HEK293 (cell line): ENCODE results near the gene SDF2L1.

Experiments
- BCL11B ChIP-seq: fragments of 450-650 bp; formaldehyde crosslinking; IDR thresholded peaks from 2 replicates; pipeline ENCODE4 v1.5.1; 2016; ENCODE audit warnings: low read depth, missing biosample characterization, missing genetic modification characterization
- EGR2 ChIP-seq: fragments of 450-650 bp; formaldehyde crosslinking; IDR thresholded peaks from 2 replicates; pipeline ENCODE4 v1.5.1; 2016; ENCODE audit warnings: low read depth, missing biosample characterization, missing genetic modification characterization
- HOXA7 ChIP-seq: sonication (generic); formaldehyde crosslinking; IDR thresholded peaks from 2 replicates; pipeline ENCODE4 v1.8.1; 2022; ENCODE audit warnings: missing genetic modification reagents, borderline replicate concordance
- KLF7 ChIP-seq: fragments of 450-650 bp; formaldehyde crosslinking; IDR thresholded peaks from 2 replicates; pipeline ENCODE4 v1.5.1; 2016; ENCODE audit warnings: missing biosample characterization, missing genetic modification characterization, borderline replicate concordance
- MEIS1 ChIP-seq: sonication (generic); formaldehyde crosslinking; IDR thresholded peaks from 2 replicates; pipeline ENCODE4 v1.8.1; 2022; ENCODE audit warnings: missing genetic modification reagents, mild to moderate bottlenecking, borderline replicate concordance
- MYNN ChIP-seq: fragments of 450-650 bp; formaldehyde crosslinking; IDR thresholded peaks from 2 replicates; pipeline ENCODE4 v1.5.1; 2016; ENCODE audit warnings: missing biosample characterization, missing genetic modification characterization, borderline replicate concordance
- OSR2 ChIP-seq: fragments of 450-650 bp; formaldehyde crosslinking; IDR thresholded peaks from 2 replicates; pipeline ENCODE4 v1.5.1; 2016; ENCODE audit warnings: missing biosample characterization, missing genetic modification characterization
- ZBTB20 ChIP-seq: fragments of 450-650 bp; formaldehyde crosslinking; IDR thresholded peaks from 2 replicates; pipeline ENCODE4 v1.5.1; 2016; ENCODE audit warnings: missing biosample characterization, missing genetic modification characterization
- ZBTB7A ChIP-seq: fragments of 450-650 bp; formaldehyde crosslinking; IDR thresholded peaks from 2 replicates; pipeline ENCODE4 v1.5.1; 2016; ENCODE audit warnings: low read depth, missing biosample characterization, missing genetic modification characterization
- ZFP37 ChIP-seq: fragments of 450-650 bp; formaldehyde crosslinking; IDR thresholded peaks from 2 replicates; pipeline ENCODE4 v1.5.1; 2016; ENCODE audit warnings: missing biosample characterization, missing genetic modification characterization
- ZFP69B ChIP-seq: fragments of 450-650 bp; formaldehyde crosslinking; IDR thresholded peaks from 2 replicates; pipeline ENCODE4 v1.5.1; 2016; ENCODE audit warnings: missing biosample characterization, missing genetic modification characterization
- ZNF10 ChIP-seq: fragments of 450-650 bp; formaldehyde crosslinking; IDR thresholded peaks from 2 replicates; pipeline ENCODE4 v1.5.1; 2017; ENCODE audit warnings: missing biosample characterization, missing genetic modification characterization
- ZNF155 ChIP-seq: fragments of 450-650 bp; formaldehyde crosslinking; IDR thresholded peaks from 2 replicates; pipeline ENCODE4 v1.5.1; 2016; ENCODE audit warnings: missing biosample characterization, missing genetic modification characterization
- ZNF157 ChIP-seq: fragments of 450-650 bp; formaldehyde crosslinking; IDR thresholded peaks from 2 replicates; pipeline ENCODE4 v1.5.1; 2016; ENCODE audit warnings: missing biosample characterization, missing genetic modification characterization
- ZNF341 ChIP-seq: fragments of 450-650 bp; formaldehyde crosslinking; IDR thresholded peaks from 2 replicates; pipeline ENCODE4; 2016; ENCODE audit warnings: low read depth, missing biosample characterization, missing genetic modification characterization
- ZNF510 ChIP-seq: fragments of 450-650 bp; formaldehyde crosslinking; IDR thresholded peaks from 2 replicates; pipeline ENCODE4 v1.5.1; 2018; ENCODE audit warnings: mild to moderate bottlenecking, missing genetic modification characterization, missing biosample characterization; ENCODE audit not compliant: insufficient replicate concordance
- ZNF544 ChIP-seq: fragments of 450-650 bp; formaldehyde crosslinking; IDR thresholded peaks from 2 replicates; pipeline ENCODE4 v1.5.0; 2017; ENCODE audit warnings: missing biosample characterization, missing genetic modification characterization
- ZNF548 ChIP-seq: fragments of 450-650 bp; formaldehyde crosslinking; IDR thresholded peaks from 2 replicates; pipeline ENCODE4 v1.5.1; 2016; ENCODE audit warnings: missing biosample characterization, missing genetic modification characterization
- ZNF558 ChIP-seq: fragments of 450-650 bp; formaldehyde crosslinking; IDR thresholded peaks from 2 replicates; pipeline ENCODE4 v1.5.1; 2016; ENCODE audit warnings: missing biosample characterization, missing genetic modification characterization
- ZNF560 ChIP-seq: fragments of 450-650 bp; formaldehyde crosslinking; IDR thresholded peaks from 2 replicates; pipeline ENCODE4 v1.5.1; 2017; ENCODE audit warnings: missing biosample characterization, missing genetic modification characterization, borderline replicate concordance
- ZNF561 ChIP-seq: fragments of 450-650 bp; IDR thresholded peaks from 2 replicates; pipeline ENCODE4 v1.5.1; 2018; ENCODE audit warnings: missing biosample characterization, missing genetic modification characterization, borderline replicate concordance
- ZNF596 ChIP-seq: fragments of 450-650 bp; IDR thresholded peaks from 2 replicates; pipeline ENCODE4 v1.5.0; 2018; ENCODE audit warnings: missing biosample characterization, mild to moderate bottlenecking, missing genetic modification characterization, moderate library complexity
- ZNF610 ChIP-seq: fragments of 450-650 bp; formaldehyde crosslinking; IDR thresholded peaks from 2 replicates; pipeline ENCODE4 v1.5.1; 2016; ENCODE audit warnings: missing biosample characterization, missing genetic modification characterization, borderline replicate concordance
- ZNF621 ChIP-seq: fragments of 450-650 bp; formaldehyde crosslinking; IDR thresholded peaks from 2 replicates; pipeline ENCODE4 v1.5.1; 2017; ENCODE audit warnings: missing biosample characterization, missing genetic modification characterization
- ZNF624 ChIP-seq: fragments of 450-650 bp; formaldehyde crosslinking; IDR thresholded peaks from 2 replicates; pipeline ENCODE4 v1.5.1; 2017; ENCODE audit warnings: missing biosample characterization, missing genetic modification characterization
- ZNF777 ChIP-seq: fragments of 450-650 bp; formaldehyde crosslinking; IDR thresholded peaks from 2 replicates; pipeline ENCODE4 v1.5.1; 2017; ENCODE audit warnings: missing biosample characterization, missing genetic modification characterization, borderline replicate concordance
- ZNF830 ChIP-seq: fragments of 450-650 bp; IDR thresholded peaks from 2 replicates; pipeline ENCODE4 v1.5.0; 2018; ENCODE audit warnings: missing biosample characterization, missing genetic modification characterization, low read depth, mild to moderate bottlenecking, moderate library complexity
- ZSCAN30 ChIP-seq: fragments of 450-650 bp; IDR thresholded peaks from 2 replicates; pipeline ENCODE4 v1.5.1; 2018; ENCODE audit warnings: missing biosample characterization, mild to moderate bottlenecking, missing genetic modification characterization, moderate library complexity
- ZXDB ChIP-seq: fragments of 450-650 bp; formaldehyde crosslinking; IDR thresholded peaks from 2 replicates; pipeline ENCODE4 v1.5.1; 2016; ENCODE audit warnings: missing biosample characterization, missing genetic modification characterization
- TF ChIP-seq, protein P1 (sequence below): fragments of 450-650 bp; formaldehyde crosslinking; IDR thresholded peaks from 2 replicates; pipeline ENCODE4 v1.5.1; 2016; ENCODE audit warnings: missing biosample characterization, missing genetic modification characterization
- TF ChIP-seq, protein P2 (sequence below): fragments of 450-650 bp; formaldehyde crosslinking; IDR thresholded peaks from 2 replicates; pipeline ENCODE4 v1.5.1; 2016; ENCODE audit warnings: missing biosample characterization, missing genetic modification characterization
- TF ChIP-seq, protein P3 (sequence below): fragments of 450-650 bp; IDR thresholded peaks from 2 replicates; pipeline ENCODE4 v1.5.1; 2018; ENCODE audit warnings: missing biosample characterization, missing genetic modification characterization
- TF ChIP-seq, protein P4 (sequence below): fragments of 450-650 bp; formaldehyde crosslinking; IDR thresholded peaks from 2 replicates; pipeline ENCODE4 v1.5.1; 2017; ENCODE audit warnings: missing biosample characterization, missing genetic modification characterization
- TF ChIP-seq, protein P5 (sequence below): fragments of 450-650 bp; formaldehyde crosslinking; IDR thresholded peaks from 2 replicates; pipeline ENCODE4 v1.5.1; 2017; ENCODE audit warnings: missing biosample characterization, missing genetic modification characterization

SDF2L1 gene

DNA sequence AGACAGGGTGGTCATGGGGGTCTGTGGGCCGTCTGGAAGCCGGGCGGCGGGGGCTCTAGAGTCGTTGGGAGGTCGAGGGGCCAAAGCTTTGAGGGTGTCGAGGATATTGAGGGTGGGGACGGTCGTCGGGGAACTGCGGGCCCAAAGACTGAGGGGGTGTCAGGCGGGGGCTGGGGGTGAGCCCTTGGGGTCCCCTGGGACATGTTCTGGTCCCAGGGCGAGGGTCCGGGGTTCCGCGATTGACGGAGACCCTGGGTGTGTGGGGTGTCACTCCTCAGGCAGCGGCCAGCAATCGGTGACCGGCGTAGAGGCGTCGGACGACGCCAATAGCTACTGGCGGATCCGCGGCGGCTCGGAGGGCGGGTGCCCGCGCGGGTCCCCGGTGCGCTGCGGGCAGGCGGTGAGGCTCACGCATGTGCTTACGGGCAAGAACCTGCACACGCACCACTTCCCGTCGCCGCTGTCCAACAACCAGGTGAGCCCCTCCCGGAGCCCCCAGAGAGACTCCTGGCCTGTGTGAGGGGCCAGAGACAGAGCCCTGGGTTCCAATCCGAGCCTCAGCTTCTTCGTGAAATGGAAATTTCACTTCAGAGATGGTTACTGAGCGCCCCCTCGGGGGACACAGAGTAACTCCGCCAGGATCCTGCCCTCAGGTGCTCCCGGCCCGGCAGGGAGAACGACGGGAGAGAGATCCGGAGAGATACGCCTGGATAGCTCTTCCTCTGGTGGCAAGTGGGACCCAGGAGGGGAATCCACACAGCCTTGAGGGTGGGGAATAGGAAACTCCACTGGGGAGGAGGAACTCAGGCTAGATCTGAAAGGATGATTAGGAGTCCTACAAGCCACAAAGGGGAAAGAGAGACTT, 714 bp downstream of the SDF2L1 start (continued):
- TF ChIP-seq, protein P1, sequence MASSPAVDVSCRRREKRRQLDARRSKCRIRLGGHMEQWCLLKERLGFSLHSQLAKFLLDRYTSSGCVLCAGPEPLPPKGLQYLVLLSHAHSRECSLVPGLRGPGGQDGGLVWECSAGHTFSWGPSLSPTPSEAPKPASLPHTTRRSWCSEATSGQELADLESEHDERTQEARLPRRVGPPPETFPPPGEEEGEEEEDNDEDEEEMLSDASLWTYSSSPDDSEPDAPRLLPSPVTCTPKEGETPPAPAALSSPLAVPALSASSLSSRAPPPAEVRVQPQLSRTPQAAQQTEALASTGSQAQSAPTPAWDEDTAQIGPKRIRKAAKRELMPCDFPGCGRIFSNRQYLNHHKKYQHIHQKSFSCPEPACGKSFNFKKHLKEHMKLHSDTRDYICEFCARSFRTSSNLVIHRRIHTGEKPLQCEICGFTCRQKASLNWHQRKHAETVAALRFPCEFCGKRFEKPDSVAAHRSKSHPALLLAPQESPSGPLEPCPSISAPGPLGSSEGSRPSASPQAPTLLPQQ (tag by site-specific recombination): peak; percentile 10; the same call in 1 of the 2 replicates
- no peak for TF ChIP-seq ZNF510 (tag by site-specific recombination)
- no peak for TF ChIP-seq ZBTB7A (tag by site-specific recombination)
- no peak for TF ChIP-seq ZXDB
- no peak for TF ChIP-seq HOXA7 (CRISPR knock-in tag)
- TF ChIP-seq ZNF777 (tag by site-specific recombination): peak; percentile 84
- TF ChIP-seq, protein P2, sequence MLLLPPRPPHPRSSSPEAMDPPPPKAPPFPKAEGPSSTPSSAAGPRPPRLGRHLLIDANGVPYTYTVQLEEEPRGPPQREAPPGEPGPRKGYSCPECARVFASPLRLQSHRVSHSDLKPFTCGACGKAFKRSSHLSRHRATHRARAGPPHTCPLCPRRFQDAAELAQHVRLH: no peak
- 0 out of 2 replicates have a peak, but pooled peaks have one; percentile 21 for TF ChIP-seq ZNF596 (tag by site-specific recombination)
- no peak for TF ChIP-seq ZNF155
- no peak for TF ChIP-seq ZNF558 (tag by site-specific recombination)
- peak; percentile 60; the same call in 1 of the 2 replicates for TF ChIP-seq ZSCAN30 (tag by site-specific recombination)
- TF ChIP-seq, protein P3, sequence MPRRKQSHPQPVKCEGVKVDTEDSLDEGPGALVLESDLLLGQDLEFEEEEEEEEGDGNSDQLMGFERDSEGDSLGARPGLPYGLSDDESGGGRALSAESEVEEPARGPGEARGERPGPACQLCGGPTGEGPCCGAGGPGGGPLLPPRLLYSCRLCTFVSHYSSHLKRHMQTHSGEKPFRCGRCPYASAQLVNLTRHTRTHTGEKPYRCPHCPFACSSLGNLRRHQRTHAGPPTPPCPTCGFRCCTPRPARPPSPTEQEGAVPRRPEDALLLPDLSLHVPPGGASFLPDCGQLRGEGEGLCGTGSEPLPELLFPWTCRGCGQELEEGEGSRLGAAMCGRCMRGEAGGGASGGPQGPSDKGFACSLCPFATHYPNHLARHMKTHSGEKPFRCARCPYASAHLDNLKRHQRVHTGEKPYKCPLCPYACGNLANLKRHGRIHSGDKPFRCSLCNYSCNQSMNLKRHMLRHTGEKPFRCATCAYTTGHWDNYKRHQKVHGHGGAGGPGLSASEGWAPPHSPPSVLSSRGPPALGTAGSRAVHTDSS (tag by site-specific recombination): no peak
- TF ChIP-seq ZNF341 (tag by site-specific recombination): peak; percentile 21; the same call in 1 of the 2 replicates
- no peak for TF ChIP-seq ZNF621 (tag by site-specific recombination)
- no peak for TF ChIP-seq MEIS1
- TF ChIP-seq ZNF610: no peak
- TF ChIP-seq, protein P4, sequence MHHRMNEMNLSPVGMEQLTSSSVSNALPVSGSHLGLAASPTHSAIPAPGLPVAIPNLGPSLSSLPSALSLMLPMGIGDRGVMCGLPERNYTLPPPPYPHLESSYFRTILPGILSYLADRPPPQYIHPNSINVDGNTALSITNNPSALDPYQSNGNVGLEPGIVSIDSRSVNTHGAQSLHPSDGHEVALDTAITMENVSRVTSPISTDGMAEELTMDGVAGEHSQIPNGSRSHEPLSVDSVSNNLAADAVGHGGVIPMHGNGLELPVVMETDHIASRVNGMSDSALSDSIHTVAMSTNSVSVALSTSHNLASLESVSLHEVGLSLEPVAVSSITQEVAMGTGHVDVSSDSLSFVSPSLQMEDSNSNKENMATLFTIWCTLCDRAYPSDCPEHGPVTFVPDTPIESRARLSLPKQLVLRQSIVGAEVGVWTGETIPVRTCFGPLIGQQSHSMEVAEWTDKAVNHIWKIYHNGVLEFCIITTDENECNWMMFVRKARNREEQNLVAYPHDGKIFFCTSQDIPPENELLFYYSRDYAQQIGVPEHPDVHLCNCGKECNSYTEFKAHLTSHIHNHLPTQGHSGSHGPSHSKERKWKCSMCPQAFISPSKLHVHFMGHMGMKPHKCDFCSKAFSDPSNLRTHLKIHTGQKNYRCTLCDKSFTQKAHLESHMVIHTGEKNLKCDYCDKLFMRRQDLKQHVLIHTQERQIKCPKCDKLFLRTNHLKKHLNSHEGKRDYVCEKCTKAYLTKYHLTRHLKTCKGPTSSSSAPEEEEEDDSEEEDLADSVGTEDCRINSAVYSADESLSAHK (tag by site-specific recombination): 0 out of 2 replicates have a peak, but pooled peaks have one; percentile 8
- no peak for TF ChIP-seq OSR2 (tag by site-specific recombination)
- TF ChIP-seq, protein P5, sequence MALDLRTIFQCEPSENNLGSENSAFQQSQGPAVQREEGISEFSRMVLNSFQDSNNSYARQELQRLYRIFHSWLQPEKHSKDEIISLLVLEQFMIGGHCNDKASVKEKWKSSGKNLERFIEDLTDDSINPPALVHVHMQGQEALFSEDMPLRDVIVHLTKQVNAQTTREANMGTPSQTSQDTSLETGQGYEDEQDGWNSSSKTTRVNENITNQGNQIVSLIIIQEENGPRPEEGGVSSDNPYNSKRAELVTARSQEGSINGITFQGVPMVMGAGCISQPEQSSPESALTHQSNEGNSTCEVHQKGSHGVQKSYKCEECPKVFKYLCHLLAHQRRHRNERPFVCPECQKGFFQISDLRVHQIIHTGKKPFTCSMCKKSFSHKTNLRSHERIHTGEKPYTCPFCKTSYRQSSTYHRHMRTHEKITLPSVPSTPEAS (tag by site-specific recombination): no peak
- no peak for TF ChIP-seq ZNF10
- peak; percentile 43; the same call in 1 of the 2 replicates for TF ChIP-seq ZNF561 (tag by site-specific recombination)
- no peak for TF ChIP-seq MYNN
- TF ChIP-seq ZNF544: no peak
- TF ChIP-seq ZNF157 (tag by site-specific recombination): no peak
- no peak for TF ChIP-seq ZNF548 (tag by site-specific recombination)
- no peak for TF ChIP-seq ZFP37 (tag by site-specific recombination)
- TF ChIP-seq ZBTB20 (tag by site-specific recombination): peak; percentile 60
- TF ChIP-seq KLF7: no peak
- TF ChIP-seq ZNF830 (tag by site-specific recombination): no peak
- no peak for TF ChIP-seq ZNF624 (tag by site-specific recombination)
- TF ChIP-seq ZFP69B (tag by site-specific recombination): no peak
- no peak for TF ChIP-seq ZNF560
- TF ChIP-seq BCL11B (tag by site-specific recombination): peak; percentile 28; the same call in 1 of the 2 replicates
- TF ChIP-seq EGR2: no peak
